GM12872 (cell line): Measurements from ENCODE around the gene CROCC2.

ENCODE experiments used
- TF ChIP-seq, protein P1 (sequence below): IDR thresholded peaks from 3 replicates; pipeline ENCODE4 v1.5.1; 2011; ENCODE audit warnings: low read depth, mild to moderate bottlenecking, low read length, moderate library complexity; ENCODE audit not compliant: insufficient read depth

CROCC2 gene

DNA sequence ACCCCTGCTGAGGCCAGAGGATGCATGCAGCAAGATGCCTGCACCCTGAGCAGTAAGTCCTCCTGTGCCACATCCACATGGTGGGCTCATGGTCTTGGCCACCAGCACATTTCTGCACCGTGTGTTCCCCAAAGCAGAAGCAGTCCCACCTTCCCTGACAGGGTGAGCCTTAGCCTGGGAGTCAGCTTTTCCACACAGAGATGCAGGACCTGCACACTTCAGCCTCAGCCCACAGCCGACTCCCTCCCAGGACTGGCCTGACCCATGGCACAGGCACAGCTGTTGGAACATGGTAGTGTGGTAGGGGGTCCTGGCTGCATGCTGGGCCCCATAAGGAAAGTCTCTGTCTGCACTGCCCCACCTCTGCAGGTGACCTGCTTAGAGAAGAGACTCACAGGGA is 97.2 kb downstream of the CROCC2 start:
- TF ChIP-seq, protein P1, sequence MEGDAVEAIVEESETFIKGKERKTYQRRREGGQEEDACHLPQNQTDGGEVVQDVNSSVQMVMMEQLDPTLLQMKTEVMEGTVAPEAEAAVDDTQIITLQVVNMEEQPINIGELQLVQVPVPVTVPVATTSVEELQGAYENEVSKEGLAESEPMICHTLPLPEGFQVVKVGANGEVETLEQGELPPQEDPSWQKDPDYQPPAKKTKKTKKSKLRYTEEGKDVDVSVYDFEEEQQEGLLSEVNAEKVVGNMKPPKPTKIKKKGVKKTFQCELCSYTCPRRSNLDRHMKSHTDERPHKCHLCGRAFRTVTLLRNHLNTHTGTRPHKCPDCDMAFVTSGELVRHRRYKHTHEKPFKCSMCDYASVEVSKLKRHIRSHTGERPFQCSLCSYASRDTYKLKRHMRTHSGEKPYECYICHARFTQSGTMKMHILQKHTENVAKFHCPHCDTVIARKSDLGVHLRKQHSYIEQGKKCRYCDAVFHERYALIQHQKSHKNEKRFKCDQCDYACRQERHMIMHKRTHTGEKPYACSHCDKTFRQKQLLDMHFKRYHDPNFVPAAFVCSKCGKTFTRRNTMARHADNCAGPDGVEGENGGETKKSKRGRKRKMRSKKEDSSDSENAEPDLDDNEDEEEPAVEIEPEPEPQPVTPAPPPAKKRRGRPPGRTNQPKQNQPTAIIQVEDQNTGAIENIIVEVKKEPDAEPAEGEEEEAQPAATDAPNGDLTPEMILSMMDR = no peak

DNA sequence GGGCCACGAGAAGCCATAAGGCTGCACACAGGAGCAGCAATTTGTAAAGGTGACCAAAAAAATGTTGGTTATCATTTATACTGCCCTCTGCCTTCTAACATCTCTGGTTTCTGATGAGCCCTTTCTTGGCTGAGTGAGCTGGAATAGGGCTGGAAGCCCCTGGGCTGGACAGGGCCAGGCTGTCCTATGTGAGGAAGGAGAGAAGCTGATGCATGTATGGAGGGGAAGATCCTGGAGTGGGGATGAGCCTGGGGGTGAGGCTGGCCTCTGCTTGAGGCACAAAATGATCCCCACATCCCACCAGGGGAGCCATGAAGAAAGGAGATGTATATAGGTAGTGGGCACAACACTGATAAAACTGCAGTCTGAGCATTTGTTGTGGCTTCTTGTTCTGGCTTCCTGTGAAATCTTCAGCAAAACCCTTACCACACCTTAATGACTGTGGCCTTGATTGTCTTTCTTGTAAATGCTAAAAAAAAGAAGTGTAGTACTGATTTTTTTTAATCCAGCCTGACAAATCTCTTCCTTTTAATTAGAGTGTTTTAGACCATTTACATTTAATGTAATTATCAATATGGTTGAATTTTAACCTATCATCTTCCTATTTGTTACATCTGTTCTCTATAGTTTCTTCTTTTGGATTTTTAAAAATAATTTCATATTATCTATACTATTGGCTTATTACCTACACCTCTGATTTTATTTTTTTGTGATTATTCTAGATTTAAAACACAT is 97.9 kb downstream of the CROCC2 start:
- TF ChIP-seq, protein P1 = no peak

DNA sequence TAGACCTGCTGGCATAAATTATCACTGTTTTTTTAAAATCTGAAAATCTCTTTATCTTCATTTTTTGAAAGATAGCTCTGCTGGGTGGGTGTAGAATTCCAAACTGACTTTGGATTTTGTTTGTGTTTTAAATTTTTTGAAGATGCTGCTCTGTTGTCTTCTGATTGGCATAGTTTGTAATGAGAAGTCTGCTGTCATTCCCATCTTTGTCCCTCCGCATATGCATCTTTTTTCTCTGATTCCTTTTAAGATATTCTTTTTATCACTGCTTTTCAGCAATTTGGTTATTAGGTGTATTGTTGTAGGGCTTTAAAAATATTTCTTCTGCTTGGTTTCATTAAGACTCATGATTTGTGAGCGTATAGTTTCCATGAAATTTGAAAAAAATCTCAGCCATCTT is 99.4 kb downstream of the CROCC2 start:
- TF ChIP-seq, protein P1 = no peak

DNA sequence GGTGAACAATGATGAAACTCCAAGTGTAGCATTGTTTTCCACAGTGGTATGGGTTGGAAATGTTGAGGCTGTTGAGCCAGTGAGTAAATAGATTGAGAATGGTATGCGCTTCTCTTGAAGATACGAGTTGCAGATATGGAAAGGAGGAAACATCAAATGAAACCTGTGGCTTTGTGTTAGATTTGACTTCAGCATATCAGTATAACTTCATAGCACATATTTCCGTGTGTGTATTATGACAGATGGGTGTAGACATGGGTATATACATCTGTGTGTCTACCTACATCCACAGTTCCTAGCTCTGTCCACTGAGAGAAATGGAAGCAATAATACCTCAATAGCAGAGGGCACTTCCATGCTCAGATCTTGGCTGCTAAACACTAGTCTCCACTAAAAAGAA is 100.3 kb downstream of the CROCC2 start:
- TF ChIP-seq, protein P1 = no peak

DNA sequence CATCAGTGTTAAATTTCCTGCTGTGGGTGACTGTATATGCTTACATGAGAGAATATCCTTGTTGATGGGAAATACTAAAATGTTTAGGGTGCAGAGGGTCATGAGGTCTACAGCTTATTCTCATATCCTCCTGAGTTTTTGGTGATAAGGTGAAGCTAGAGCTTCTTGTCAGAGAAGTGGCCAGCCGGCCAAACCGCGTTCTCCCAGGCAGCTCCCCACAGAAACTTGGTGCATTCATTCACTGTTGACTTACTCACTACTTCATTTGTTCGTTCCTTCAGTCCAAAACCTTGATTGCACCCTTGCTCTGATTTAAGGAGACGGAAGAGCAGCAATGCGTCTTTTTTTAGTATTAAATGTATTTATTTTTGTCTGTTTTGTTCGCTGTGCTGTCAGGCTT is 101.0 kb downstream of the CROCC2 start:
- TF ChIP-seq, protein P1 = no peak

DNA sequence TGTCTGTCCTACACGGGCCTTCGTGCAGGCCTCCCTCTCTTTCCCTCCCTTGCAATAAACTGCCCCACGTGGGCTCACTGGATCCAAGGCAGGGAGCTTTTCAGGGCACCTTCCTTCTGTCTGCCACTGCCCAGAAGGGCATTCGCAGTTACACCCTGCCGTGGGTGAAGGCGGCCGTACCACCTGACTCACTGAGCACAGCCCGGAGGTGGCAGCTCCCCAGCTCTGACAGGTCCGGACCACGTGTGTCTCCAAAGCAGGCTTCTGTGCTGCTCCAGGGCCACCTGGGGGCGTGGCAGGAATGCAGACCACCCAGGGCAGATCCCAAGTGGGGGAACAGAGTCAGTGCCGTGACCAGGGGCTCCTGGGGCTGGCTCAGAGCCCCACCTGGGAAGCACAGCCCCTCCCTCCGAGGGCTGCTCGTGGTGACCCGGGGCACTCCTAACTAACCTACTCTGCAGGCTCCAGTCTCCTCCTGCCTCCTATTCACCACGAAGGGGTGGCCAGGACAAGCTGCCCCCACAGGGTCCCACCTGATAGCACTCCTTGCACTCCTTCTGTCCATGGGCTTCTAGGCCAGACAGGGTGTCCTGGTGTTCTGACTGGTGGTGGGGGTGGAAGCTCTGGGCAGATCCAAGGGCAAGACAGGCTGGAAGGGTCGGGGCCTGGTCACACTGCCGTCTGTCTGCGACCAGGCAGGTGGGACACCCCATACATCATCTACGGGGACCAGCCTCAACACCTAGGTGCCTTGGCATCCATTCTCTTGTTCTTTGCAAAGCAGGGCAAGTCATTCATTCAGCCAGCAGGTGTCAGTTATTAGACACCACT is 102.0 kb downstream of the CROCC2 start:
- TF ChIP-seq, protein P1 = no peak

DNA sequence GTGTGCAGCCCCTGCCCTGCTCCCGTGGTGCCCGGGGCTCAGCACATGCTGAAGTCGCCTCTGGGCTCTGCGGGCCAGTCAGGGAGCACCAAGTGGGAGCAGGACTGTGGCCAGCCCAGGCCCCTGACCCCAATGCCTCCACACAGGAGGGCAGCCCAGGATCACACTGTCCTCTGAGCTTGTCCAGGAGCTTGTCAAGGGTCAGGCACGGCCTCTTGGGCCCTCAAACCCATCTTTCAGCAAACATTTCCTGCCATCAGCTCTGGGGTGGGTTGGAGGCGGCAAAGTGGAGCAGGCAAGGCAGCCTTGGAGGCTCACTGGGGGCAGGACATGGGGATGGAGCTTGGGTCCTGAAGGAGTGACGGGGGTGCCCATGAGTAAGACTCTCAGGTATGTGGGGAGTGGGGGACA is 102.6 kb downstream of the CROCC2 start:
- TF ChIP-seq, protein P1 = no peak
